Choroid plexus epithelial cell (primary cell): ENCODE results near the gene SCYGR8.
"Not testable (repeated sequence)": the region's sequence is repeated elsewhere in the genome, so short reads cannot be mapped to it uniquely, and the experiment has no call there.

Experiments
- DNase-seq: peaks from one replicate; pipeline ENCODE4 v3.0.0-alpha.2; 2010; ENCODE audit warnings: low read depth
- H3K4me3 ChIP-seq: 2 replicates; pipeline ENCODE4 v1.5.1; 2011; ENCODE audit warnings: low read depth, mild to moderate bottlenecking, control low read depth, low read length, moderate library complexity
- CTCF ChIP-seq: conservative IDR thresholded peaks from 2 replicates; pipeline ENCODE4 v1.5.1; 2011; ENCODE audit warnings: low read depth, mild to moderate bottlenecking, control low read depth, inconsistent platforms, low read length, moderate library complexity

Gene SCYGR8

GRCh38 chr2:227724394-227725039 lies 21.2 kb upstream of the SCYGR8 start, which contains the start of gene SCYGR6:
TSS of gene SCYGR6 (minus strand) at chr2:227724757. CDS start at chr2:227724757, 0 bp downstream.
- TF ChIP-seq CTCF, result no peak
- no peak within 1 kb of the TSS for H3K4me3 ChIP-seq
- DNase-seq, result no peak

- no peak for DNase-seq
- TF ChIP-seq CTCF, result no peak
- no peak within 1 kb of the TSS for H3K4me3 ChIP-seq
These were observed 17.7 kb upstream of the SCYGR8 start, which contains the start of gene SCYGR7 for GRCh38 chr2:227728035-227728434. TSS of gene SCYGR7 (plus strand) at chr2:227728335. CDS start at chr2:227728335, 0 bp downstream.

GRCh38 chr2:227739351-227739750 lies 6.3 kb upstream of the SCYGR8 start:
- no peak for DNase-seq
- TF ChIP-seq CTCF, result no peak
- H3K4me3 ChIP-seq, result no peak overlapping the region

GRCh38 chr2:227740705-227741104 lies 5.0 kb upstream of the SCYGR8 start:
- peak; percentile 39 for TF ChIP-seq CTCF

GRCh38 chr2:227748079-227748478 lies 2.4 kb downstream of the SCYGR8 start:
- TF ChIP-seq CTCF, result peak; percentile 63
- H3K4me3 ChIP-seq, result no peak overlapping the region
- DNase-seq, result no peak

More at GRCh38 chr2:227740705-227741104, 5.0 kb upstream of the SCYGR8 start:
- DNase-seq, result peak; percentile 18
- H3K4me3 ChIP-seq, result not testable (repeated sequence)

GRCh38 chr2:227756261-227756660 lies 10.6 kb downstream of the SCYGR8 start:
- not testable (repeated sequence) for DNase-seq, H3K4me3 ChIP-seq

- H3K4me3 ChIP-seq, result no peak overlapping the region
- no peak for TF ChIP-seq CTCF
- no peak for DNase-seq
These were observed 13.9 kb downstream of the SCYGR8 start for GRCh38 chr2:227759411-227760118.
